ENCODE results near the gene EIF2S2. TPM values are rescaled to one million over a fixed set of nuclear protein-coding genes. Genes with fewer than 3 reads are reported as not detected.

EIF2S2 gene
- total and polyA plus RNA-seq, 2 experiments from 2014 or later, result 40.9 to 75.8 TPM

- Histone ChIP-seq H3K4me1 (ENCODE audit: insufficient read depth) (no peaks in the 10 kb centered on the region), H3K27ac (no peak overlapping the region), H4K20me1 (ENCODE audit: insufficient read depth, poor library complexity, severe bottlenecking) (peaks cover 23% of the 10 kb centered on the region), H3K36me3 (replicated peaks; ENCODE audit: insufficient read depth, low read depth) (no peaks in the 10 kb centered on the region), H3K9me2 (replicated peaks; ENCODE audit: insufficient read depth) (no peaks in the 10 kb centered on the region), H3K79me2 (peaks cover 27% of the 10 kb centered on the region), H2AFZ (no peak overlapping the region), H3K4me3 (no peak overlapping the region), H3K27me3 (no peaks in the 10 kb centered on the region), H3K4me2 (no peak overlapping the region), H3K9me3 (ENCODE audit: low read depth) (no peaks in the 10 kb centered on the region)
- TF ChIP-seq EZH2phosphoT487 (IDR thresholded peaks at IDR 0.05; ENCODE audit: low read depth, severe bottlenecking, unreplicated experiment) (no peak), EZH2 (IDR thresholded peaks at IDR 0.05; ENCODE audit: borderline replicate concordance) (no peak), CTCF (IDR thresholded peaks at IDR 0.05; ENCODE audit: poor library complexity) (no peak)
- DNase-seq (ENCODE audit: low spot score), result no peak
- WGBS (ENCODE audit: low lambda C conversion rate, missing lambda C conversion rate), result 96% methylated on average over 19 of the region's 20 CpGs
Measured at GRCh38 chr20:34076952-34077351, 35.1 kb downstream of the EIF2S2 start.

GRCh38 chr20:34075647-34076046, 36.4 kb downstream of the EIF2S2 start:
- Histone ChIP-seq H2AFZ (no peak overlapping the region), H3K9me2 (replicated peaks; ENCODE audit: insufficient read depth) (no peaks in the 10 kb centered on the region), H3K79me2 (peaks cover 39% of the 10 kb centered on the region), H4K20me1 (ENCODE audit: insufficient read depth, poor library complexity, severe bottlenecking) (peaks cover 26% of the 10 kb centered on the region), H3K9me3 (ENCODE audit: low read depth) (no peaks in the 10 kb centered on the region), H3K4me1 (ENCODE audit: insufficient read depth) (no peaks in the 10 kb centered on the region), H3K4me2 (no peak overlapping the region), H3K4me3 (no peak overlapping the region), H3K27ac (no peak overlapping the region), H3K27me3 (no peaks in the 10 kb centered on the region), H3K36me3 (replicated peaks; ENCODE audit: insufficient read depth, low read depth) (no peaks in the 10 kb centered on the region)
- DNase-seq (ENCODE audit: low spot score), result no peak
- no peak for TF ChIP-seq EZH2 (IDR thresholded peaks at IDR 0.05; ENCODE audit: borderline replicate concordance)
- TF ChIP-seq EZH2phosphoT487 (IDR thresholded peaks at IDR 0.05; ENCODE audit: low read depth, severe bottlenecking, unreplicated experiment), result no peak
- no peak for TF ChIP-seq CTCF (IDR thresholded peaks at IDR 0.05; ENCODE audit: poor library complexity)
- 95% methylated on average over 15 of the region's 16 CpGs for WGBS (ENCODE audit: low lambda C conversion rate, missing lambda C conversion rate)

- no peak overlapping the region for H3K4me3 ChIP-seq
- no peak overlapping the region for H3K27ac ChIP-seq
- H3K9me2 ChIP-seq (replicated peaks; ENCODE audit: insufficient read depth), result no peaks in the 10 kb centered on the region
- no peak for DNase-seq (ENCODE audit: low spot score)
- peaks cover 36% of the 10 kb centered on the region for H4K20me1 ChIP-seq (ENCODE audit: insufficient read depth, poor library complexity, severe bottlenecking)
- no peaks in the 10 kb centered on the region for H3K9me3 ChIP-seq (ENCODE audit: low read depth)
- no peaks in the 10 kb centered on the region for H3K4me1 ChIP-seq (ENCODE audit: insufficient read depth)
- no peaks in the 10 kb centered on the region for H3K27me3 ChIP-seq
- no peak overlapping the region for H2AFZ ChIP-seq
- TF ChIP-seq EZH2 (IDR thresholded peaks at IDR 0.05; ENCODE audit: borderline replicate concordance) (no peak), CTCF (IDR thresholded peaks at IDR 0.05; ENCODE audit: poor library complexity) (no peak), EZH2phosphoT487 (IDR thresholded peaks at IDR 0.05; ENCODE audit: low read depth, severe bottlenecking, unreplicated experiment) (no peak)
- peaks cover 43% of the 10 kb centered on the region for H3K79me2 ChIP-seq
- no peak overlapping the region for H3K4me2 ChIP-seq
- H3K36me3 ChIP-seq (replicated peaks; ENCODE audit: insufficient read depth, low read depth), result no peaks in the 10 kb centered on the region
- 81% methylated on average over 5 of the region's 7 CpGs for WGBS (ENCODE audit: low lambda C conversion rate, missing lambda C conversion rate)
Measured at GRCh38 chr20:34074101-34074760, 37.8 kb downstream of the EIF2S2 start.
